Activated CD4-positive, alpha-beta T cell treated with anti-CD3 and anti-CD28 coated beads for 36 hours (primary cell): Measurements from ENCODE around the gene TLK2. TPM values are rescaled to one million over a fixed set of nuclear protein-coding genes. Genes with fewer than 3 reads are reported as not detected.
A peak's percentile ranks its signal among the peaks of the same experiment; 100 is the strongest.

ENCODE experiments used
- ATAC-seq: fragments of 200-7000 bp; cut with Tn5 transposase; one replicate; pipeline ENCODE4 v1.10.0; 2021; ENCODE audit warnings: mild to moderate bottlenecking, moderate library complexity
- CTCF ChIA-PET: fragments of 350-600 bp; sonication (Branson Sonifier 250); formaldehyde crosslinking; loops from one replicate; lab custom pipeline; 2021; ENCODE audit warnings: antibody characterized with exemption; lab: Charles Lee
- POLR2A ChIA-PET: fragments of 350-600 bp; sonication (Branson Sonifier 250); formaldehyde crosslinking; loops from one replicate; lab custom pipeline; 2021; ENCODE audit warnings: antibody characterized with exemption, inconsistent platforms; lab: Charles Lee
- DNase-seq: peaks from one replicate; pipeline ENCODE4 v3.0.0-alpha.2; 2020
- H3K27ac Mint-ChIP-seq: one replicate; pipeline ENCODE4 v1.8.0; 2021; ENCODE audit warnings: mixed read lengths
- H3K27me3 Mint-ChIP-seq: one replicate; pipeline ENCODE4 v1.8.0; 2021; ENCODE audit warnings: mixed read lengths
- H3K36me3 Mint-ChIP-seq: one replicate; pipeline ENCODE4 v1.8.0; 2021; ENCODE audit warnings: low read depth, mixed read lengths
- H3K4me1 Mint-ChIP-seq: one replicate; pipeline ENCODE4 v1.8.0; 2021; ENCODE audit warnings: mixed read lengths
- H3K4me3 Mint-ChIP-seq: one replicate; pipeline ENCODE4 v1.8.0; 2021; ENCODE audit warnings: mild to moderate bottlenecking, moderate library complexity, mixed read lengths
- H3K9me3 Mint-ChIP-seq: one replicate; pipeline ENCODE4 v1.8.0; 2021; ENCODE audit warnings: low read depth, mixed read lengths
- intact Hi-C, 2 experiments: fragments of 100-400 bp; cut with DNase I in 1 of 2; cut with micrococcal nuclease in 1 of 2; formaldehyde crosslinking; loops; one replicate each; pipeline versions ENCODE4 v1.14.2 to v1.15.1; 2022 to 2024; cut with DNase I, micrococcal nuclease
- total RNA-seq, 2 experiments: library from RNA; stranded (reverse); gene quantifications; one replicate each; pipeline ENCODE4 v1.2.3, GENCODE V29; 2021

Gene TLK2
- total RNA-seq, 2 experiments from 2014 or later: 37.4 to 60.2 TPM

DNA sequence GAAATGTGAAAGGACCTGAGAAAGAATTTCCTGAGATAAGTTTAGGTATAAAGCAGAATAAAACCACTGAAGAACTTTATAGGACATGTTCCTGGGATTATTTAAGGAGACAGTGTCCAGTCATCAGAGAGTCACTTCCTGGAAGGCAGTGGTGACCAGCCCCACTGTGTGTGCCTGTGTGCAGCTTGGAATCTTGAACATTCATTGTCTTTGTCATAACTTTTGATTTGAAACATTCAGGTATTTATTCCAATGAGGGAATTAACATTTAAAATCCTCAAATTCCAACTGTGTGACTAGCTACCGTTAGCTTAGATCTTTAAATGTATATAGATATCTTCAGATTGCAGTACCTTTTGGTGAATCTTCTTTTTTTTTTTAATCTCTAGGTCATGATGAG lies 87.2 kb downstream of the TLK2 start:
- Mint-ChIP-seq H3K27ac (no peak overlapping the region), H3K9me3 (no peaks in the 10 kb centered on the region)
- intact Hi-C loops: loop anchor here (1.0 to 10.0 kb wide), 2 partner anchors 87 to 89 kb away; no protein-coding TSS in a partner anchor

DNA sequence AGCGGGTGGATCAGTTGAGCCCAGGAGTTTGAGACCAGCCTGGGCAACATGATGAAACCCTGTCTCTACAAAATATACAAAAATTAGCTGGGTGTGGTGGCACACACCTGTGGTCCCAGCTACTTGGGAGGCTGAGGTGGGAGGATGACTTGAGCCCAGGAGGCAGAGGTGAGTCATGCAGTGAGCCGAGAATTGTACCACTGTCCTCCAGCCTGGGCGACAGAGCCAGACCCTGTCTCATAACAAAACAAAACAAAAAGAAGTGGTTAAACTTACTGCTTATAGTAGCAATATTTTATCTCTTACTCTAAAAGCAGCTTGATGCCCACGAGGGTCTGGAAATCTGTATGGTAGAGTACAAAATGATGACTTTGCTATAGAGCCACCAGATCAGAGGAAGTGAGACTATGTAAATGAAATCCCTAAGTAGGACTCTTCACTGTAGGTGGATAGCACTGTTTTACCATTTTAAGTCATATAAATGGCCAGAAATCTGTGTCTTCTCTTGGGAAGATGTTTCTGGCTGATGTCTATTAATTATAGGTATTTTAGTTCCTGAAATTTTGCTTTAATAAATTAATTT lies 88.5 kb downstream of the TLK2 start:
- H3K36me3 Mint-ChIP-seq: peaks cover 44% of the 10 kb centered on the region
- no peaks in the 10 kb centered on the region for H3K27me3 Mint-ChIP-seq
- ATAC-seq: peak; percentile 16
- ChIA-PET POLR2A (no interaction called here), CTCF (interaction anchor here (0.5 to 1.2 kb wide), 2 partner anchors 14 to 178 kb away, joined by 3 to 5 read pairs; no protein-coding TSS in a partner anchor)
- intact Hi-C loops: loop anchor here in 1 of 2 experiments (10.0 kb wide), 1 partner anchor 88 kb away; no protein-coding TSS in a partner anchor
- peak; percentile 19 for DNase-seq
- no peak overlapping the region for H3K4me3 Mint-ChIP-seq
- no peaks in the 10 kb centered on the region for H3K9me3 Mint-ChIP-seq
- peaks cover 27% of the 10 kb centered on the region for H3K4me1 Mint-ChIP-seq
- H3K27ac Mint-ChIP-seq: no peak overlapping the region

More for the DNA sequence above, 87.2 kb downstream of the TLK2 start:
- Mint-ChIP-seq H3K4me3 (no peak overlapping the region), H3K36me3 (peaks cover 50% of the 10 kb centered on the region), H3K27me3 (no peaks in the 10 kb centered on the region), H3K4me1 (peaks cover 27% of the 10 kb centered on the region)
- DNase-seq: no peak
- ATAC-seq: no peak
- POLR2A ChIA-PET: no interaction called here
- CTCF ChIA-PET: no interaction called here

DNA sequence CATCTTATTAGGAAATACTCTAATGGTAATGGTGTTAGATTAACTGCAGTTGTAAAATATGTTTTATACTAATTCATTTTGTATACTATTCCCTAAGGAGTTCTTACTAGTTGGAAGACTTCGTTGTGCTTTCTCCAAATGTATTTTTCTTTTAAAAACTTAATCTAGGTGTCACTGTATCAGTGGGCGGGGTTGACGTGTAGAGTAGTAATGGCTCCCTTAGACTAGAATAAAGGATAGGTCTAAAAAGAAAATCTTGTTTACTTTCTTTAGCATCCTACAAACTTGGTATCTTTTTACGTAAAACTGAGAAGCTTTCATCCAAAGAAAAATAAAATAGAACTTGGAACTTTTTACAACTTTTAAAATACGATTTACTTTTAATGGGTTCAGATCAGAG lies 93.9 kb downstream of the TLK2 start:
- POLR2A ChIA-PET: no interaction called here
- H3K27me3 Mint-ChIP-seq: no peaks in the 10 kb centered on the region
- H3K4me1 Mint-ChIP-seq: peaks cover 9% of the 10 kb centered on the region
- intact Hi-C loops: no loop called here
- DNase-seq (no peak), ATAC-seq (no peak)
- H3K4me3 Mint-ChIP-seq: no peak overlapping the region
- peaks cover 30% of the 10 kb centered on the region for H3K36me3 Mint-ChIP-seq
- no peaks in the 10 kb centered on the region for H3K9me3 Mint-ChIP-seq
- H3K27ac Mint-ChIP-seq: no peak overlapping the region
- CTCF ChIA-PET: interaction anchor here (0.6 to 1.9 kb wide), 3 partner anchors 20 to 384 kb away, joined by 3 to 4 read pairs (median 3); no protein-coding TSS in a partner anchor

DNA sequence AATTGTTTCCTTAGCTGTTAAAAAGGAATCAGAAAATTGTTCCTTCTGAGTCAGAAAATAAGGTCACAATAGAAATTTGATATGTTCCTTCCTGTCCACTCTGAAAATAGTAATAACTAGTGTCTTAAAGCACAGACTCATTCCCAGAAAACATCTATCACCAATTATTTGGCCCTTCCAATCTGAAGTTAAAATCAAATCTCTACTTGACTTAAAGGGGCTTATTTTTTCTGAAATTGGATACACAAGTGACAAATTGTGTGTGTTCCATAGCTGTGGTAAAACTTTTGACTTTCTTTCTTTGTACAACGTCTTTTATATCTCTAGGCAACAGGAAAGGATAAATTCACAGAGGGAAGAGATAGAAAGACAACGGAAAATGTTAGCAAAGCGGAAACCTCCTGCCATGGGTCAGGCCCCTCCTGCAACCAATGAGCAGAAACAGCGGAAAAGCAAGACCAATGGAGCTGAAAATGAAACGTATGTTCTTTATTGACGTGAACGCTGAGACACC lies 94.3 kb downstream of the TLK2 start:
- no peak for DNase-seq
- Mint-ChIP-seq H3K4me1 (peaks cover 9% of the 10 kb centered on the region), H3K36me3 (peaks cover 29% of the 10 kb centered on the region), H3K27ac (peak overlapping the region; percentile 74), H3K27me3 (no peaks in the 10 kb centered on the region), H3K4me3 (no peak overlapping the region), H3K9me3 (no peaks in the 10 kb centered on the region)
- intact Hi-C loops: no loop called here
- POLR2A ChIA-PET: no interaction called here
- peak; percentile 45 for ATAC-seq
- CTCF ChIA-PET: interaction anchor here (0.6 to 1.9 kb wide), 3 partner anchors 20 to 385 kb away, joined by 3 to 4 read pairs (median 3); no protein-coding TSS in a partner anchor

DNA sequence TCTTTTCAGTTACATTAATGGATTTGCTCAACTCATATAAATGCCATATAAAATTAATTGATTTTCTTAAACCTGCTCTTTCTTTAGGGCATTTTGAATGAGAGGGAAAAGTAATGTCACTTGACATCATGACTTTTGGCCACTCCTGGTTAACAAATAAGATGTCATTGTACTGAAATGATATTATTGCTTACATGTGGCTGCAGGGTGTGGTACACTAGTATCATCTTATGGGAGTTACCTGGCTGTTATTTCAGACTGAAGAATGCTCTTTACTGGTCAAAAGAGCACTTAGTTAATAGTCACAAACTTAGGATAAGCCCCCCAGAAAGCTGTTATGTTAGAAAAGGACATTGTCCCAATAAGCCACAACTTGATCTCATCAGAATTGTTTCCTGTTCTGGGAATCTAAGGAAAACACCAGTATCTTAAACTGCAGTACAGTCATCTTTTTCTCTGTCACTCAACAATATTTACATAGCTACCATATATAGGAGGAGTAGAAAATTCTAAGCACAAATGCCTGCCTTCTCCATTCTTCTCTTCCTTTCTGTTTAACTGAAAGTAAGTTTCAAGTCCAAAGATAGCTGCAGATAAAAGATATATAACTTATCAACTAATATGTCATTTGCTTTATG lies 95.0 kb downstream of the TLK2 start:
- peak; percentile 53 for ATAC-seq
- H3K27me3 Mint-ChIP-seq: no peaks in the 10 kb centered on the region
- POLR2A ChIA-PET: no interaction called here

DNA sequence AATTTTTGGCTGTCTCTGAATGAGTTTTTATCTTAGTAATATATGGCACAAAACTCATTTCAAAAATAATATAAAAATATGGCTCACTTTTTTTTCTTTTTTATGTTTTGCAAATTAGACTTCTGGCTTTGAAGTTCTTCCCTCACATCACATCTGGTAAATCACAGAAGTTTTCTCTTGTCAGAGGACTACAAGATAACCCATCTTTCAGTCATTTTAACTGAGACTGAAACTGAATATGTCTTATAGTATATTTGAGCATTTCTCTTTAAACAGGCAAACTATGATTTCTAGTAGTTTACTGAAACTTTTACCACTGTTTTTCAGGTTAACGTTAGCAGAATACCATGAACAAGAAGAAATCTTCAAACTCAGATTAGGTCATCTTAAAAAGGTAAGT lies 97.8 kb downstream of the TLK2 start:
- no peak overlapping the region for H3K4me3 Mint-ChIP-seq
- peak; percentile 55 for ATAC-seq
- no peaks in the 10 kb centered on the region for H3K27me3 Mint-ChIP-seq
- H3K36me3 Mint-ChIP-seq: peaks cover 35% of the 10 kb centered on the region
- peaks cover 18% of the 10 kb centered on the region for H3K4me1 Mint-ChIP-seq
- no peak for DNase-seq
- CTCF ChIA-PET: interaction anchor here (1.2 to 1.3 kb wide), 2 partner anchors 9 to 25 kb away, joined by 4 to 5 read pairs; no protein-coding TSS in a partner anchor
- intact Hi-C loops: no loop called here
- H3K27ac Mint-ChIP-seq: no peak overlapping the region
- POLR2A ChIA-PET: no interaction called here
- no peaks in the 10 kb centered on the region for H3K9me3 Mint-ChIP-seq

More for the DNA sequence above, 95.0 kb downstream of the TLK2 start:
- Mint-ChIP-seq H3K36me3 (peaks cover 32% of the 10 kb centered on the region), H3K9me3 (no peaks in the 10 kb centered on the region), H3K4me3 (no peak overlapping the region), H3K4me1 (peaks cover 11% of the 10 kb centered on the region), H3K27ac (peak overlapping the region; percentile 74)
- intact Hi-C loops: no loop called here
- CTCF ChIA-PET: interaction anchor here (1.9 kb wide), 1 partner anchor 21 kb away, joined by 4 read pairs; no protein-coding TSS in a partner anchor
- DNase-seq: no peak

DNA sequence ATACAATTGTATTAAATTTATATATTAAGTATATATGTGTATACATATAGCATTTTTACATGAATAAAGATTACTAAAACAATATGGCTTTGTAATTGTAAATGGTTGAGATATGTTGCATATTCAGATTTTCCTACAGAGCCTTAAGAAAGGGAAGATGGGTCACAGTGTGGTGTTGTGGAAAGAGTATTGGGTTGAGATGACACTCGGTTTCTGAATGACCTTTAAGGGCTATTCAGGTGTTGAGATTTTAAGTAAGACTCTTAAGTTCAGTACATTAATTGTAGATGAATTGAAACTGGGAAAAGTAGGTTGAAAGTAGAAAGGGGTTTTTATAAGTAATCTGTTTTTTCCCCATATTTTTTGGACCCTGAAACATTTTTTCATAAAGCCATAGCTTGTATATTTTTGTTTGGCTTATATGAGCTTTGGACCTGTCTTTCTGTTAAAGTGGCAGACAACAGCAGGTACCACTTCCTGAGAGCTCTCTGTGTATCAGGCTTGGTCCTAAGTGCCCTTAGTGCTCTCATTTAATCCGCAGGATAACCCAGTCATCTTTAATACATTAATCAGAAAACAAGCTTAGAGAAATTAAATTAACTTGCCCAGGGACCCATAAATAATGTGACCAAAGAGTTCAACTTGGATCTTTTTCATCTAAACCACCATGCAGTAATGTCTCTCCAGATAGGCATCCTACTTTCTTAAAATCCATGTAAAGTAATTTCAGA lies 100.3 kb downstream of the TLK2 start:
- ATAC-seq (peak; percentile 42), DNase-seq (no peak)
- Mint-ChIP-seq H3K27ac (no peak overlapping the region), H3K9me3 (no peaks in the 10 kb centered on the region), H3K27me3 (no peaks in the 10 kb centered on the region), H3K4me1 (peaks cover 24% of the 10 kb centered on the region), H3K36me3 (peaks cover 31% of the 10 kb centered on the region), H3K4me3 (no peak overlapping the region)
- ChIA-PET POLR2A (no interaction called here), CTCF (interaction anchor here (0.5 to 0.7 kb wide), 2 partner anchors 13 to 26 kb away, joined by 3 to 4 read pairs; no protein-coding TSS in a partner anchor)
- intact Hi-C loops: no loop called here

DNA sequence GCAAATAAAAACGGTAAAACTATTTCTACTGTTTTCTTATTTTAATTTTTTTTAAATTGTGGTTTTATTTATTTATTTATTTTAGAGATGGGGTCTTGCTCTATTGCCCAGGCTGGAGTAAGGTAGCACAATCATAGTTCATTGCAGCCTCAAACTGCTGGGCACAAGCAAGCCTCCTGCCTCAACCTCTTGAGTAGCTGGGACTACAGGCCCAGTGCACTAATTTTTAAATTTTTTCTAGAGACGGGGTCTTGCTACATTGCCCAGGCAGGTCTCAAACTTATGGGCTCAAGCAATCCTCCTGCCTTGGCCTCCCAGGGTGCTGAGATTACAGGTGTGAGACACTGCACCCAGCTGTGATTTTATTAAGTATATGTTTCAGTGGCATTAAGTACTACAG lies 102.3 kb downstream of the TLK2 start:
- Mint-ChIP-seq H3K4me1 (peaks cover 24% of the 10 kb centered on the region), H3K27ac (no peak overlapping the region), H3K27me3 (no peaks in the 10 kb centered on the region), H3K9me3 (no peaks in the 10 kb centered on the region), H3K36me3 (peaks cover 29% of the 10 kb centered on the region), H3K4me3 (no peak overlapping the region)
- ATAC-seq (no peak), DNase-seq (no peak)
- intact Hi-C loops: no loop called here
- CTCF ChIA-PET: interaction anchor here (0.7 to 1.8 kb wide), 2 partner anchors 28 to 823 kb away, joined by 6 to 7 read pairs; no protein-coding TSS in a partner anchor
- POLR2A ChIA-PET: no interaction called here

DNA sequence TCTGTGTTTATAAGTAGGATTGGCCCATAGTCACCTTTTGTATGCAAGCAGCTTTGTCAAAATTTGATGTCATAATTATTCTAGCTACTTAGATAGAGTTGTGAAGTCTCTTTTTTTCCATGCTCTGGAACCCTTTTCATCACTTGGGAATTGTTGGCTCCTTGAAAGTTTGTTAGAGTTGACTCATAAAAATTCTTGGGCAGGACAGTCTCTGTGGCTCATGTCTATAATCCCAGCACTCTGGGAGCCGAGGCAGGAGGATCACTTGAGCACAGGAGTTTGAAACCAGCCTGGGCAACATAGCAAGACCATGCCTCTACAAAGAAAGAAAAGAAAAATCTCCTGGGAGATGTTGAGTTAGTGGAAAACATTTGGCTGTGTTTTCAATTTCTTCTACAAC lies 103.1 kb downstream of the TLK2 start:
- no peak for ATAC-seq
- peaks cover 25% of the 10 kb centered on the region for H3K36me3 Mint-ChIP-seq
- POLR2A ChIA-PET: no interaction called here
- H3K27ac Mint-ChIP-seq: no peak overlapping the region
- H3K4me1 Mint-ChIP-seq: peaks cover 21% of the 10 kb centered on the region
- intact Hi-C loops: no loop called here
- DNase-seq: no peak
- H3K9me3 Mint-ChIP-seq: no peaks in the 10 kb centered on the region
- CTCF ChIA-PET: interaction anchor here (0.5 kb wide), 1 partner anchor 160 kb away, joined by 3 read pairs; no protein-coding TSS in a partner anchor
- H3K4me3 Mint-ChIP-seq: no peak overlapping the region
- H3K27me3 Mint-ChIP-seq: no peaks in the 10 kb centered on the region

DNA sequence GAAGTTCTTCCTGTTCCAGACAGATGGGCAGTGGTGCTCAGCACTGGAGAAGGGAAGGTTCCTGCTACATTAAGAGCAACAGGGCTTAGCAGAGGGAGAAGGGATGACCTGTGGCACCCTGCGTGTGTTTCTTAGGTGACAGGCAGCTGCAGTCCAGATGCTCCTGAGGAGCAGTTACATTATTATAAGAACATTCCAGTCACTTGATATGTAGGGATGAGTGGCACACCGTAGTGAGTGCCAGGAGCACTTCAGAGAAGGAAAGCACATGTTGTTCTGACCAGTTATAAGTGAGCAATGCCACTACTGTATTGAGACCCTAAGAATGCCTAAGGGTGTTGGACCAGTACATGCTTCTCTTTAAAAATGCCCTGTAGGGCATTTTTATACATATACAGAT lies 108.9 kb downstream of the TLK2 start:
- H3K9me3 Mint-ChIP-seq: no peaks in the 10 kb centered on the region
- H3K4me1 Mint-ChIP-seq: peaks cover 4% of the 10 kb centered on the region
- H3K4me3 Mint-ChIP-seq: no peak overlapping the region
- ATAC-seq (no peak), DNase-seq (no peak)
- CTCF ChIA-PET: no interaction called here
- no peaks in the 10 kb centered on the region for H3K27me3 Mint-ChIP-seq
- no peak overlapping the region for H3K27ac Mint-ChIP-seq
- intact Hi-C loops: no loop called here
- POLR2A ChIA-PET: no interaction called here
- peaks cover 28% of the 10 kb centered on the region for H3K36me3 Mint-ChIP-seq

DNA sequence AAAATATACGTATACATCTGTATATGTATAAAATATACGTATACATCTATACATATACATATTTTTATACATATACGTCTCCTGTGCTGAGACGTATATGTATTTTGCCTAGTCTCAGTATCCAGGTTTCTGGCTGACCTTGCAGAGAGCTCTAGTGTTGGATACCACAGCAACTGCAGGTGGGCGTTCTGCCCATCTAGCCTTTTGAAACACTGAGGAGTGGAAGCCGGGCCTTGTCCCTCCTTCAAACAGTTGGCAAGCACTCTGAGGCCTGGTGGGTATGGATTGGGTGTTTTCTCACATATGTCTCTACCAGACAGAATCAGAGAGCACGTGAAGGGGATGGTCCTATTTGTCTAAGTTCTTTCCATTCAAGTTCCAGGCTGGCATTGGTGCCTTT lies 109.5 kb downstream of the TLK2 start:
- DNase-seq (no peak), ATAC-seq (no peak)
- Mint-ChIP-seq H3K9me3 (no peaks in the 10 kb centered on the region), H3K36me3 (peaks cover 27% of the 10 kb centered on the region), H3K4me1 (no peaks in the 10 kb centered on the region), H3K27me3 (no peaks in the 10 kb centered on the region), H3K27ac (no peak overlapping the region), H3K4me3 (no peak overlapping the region)
- intact Hi-C loops: no loop called here
- ChIA-PET CTCF (no interaction called here), POLR2A (no interaction called here)
